ENCODE results near the gene LONP2. TPM values are rescaled to one million over a fixed set of nuclear protein-coding genes. Genes with fewer than 3 reads are reported as not detected.
"Not testable (repeated sequence)": the region's sequence is repeated elsewhere in the genome, so short reads cannot be mapped to it uniquely, and the experiment has no call there.

Gene LONP2
- total RNA-seq, 1 experiment from 2014 or later = 48.5 TPM

DNA sequence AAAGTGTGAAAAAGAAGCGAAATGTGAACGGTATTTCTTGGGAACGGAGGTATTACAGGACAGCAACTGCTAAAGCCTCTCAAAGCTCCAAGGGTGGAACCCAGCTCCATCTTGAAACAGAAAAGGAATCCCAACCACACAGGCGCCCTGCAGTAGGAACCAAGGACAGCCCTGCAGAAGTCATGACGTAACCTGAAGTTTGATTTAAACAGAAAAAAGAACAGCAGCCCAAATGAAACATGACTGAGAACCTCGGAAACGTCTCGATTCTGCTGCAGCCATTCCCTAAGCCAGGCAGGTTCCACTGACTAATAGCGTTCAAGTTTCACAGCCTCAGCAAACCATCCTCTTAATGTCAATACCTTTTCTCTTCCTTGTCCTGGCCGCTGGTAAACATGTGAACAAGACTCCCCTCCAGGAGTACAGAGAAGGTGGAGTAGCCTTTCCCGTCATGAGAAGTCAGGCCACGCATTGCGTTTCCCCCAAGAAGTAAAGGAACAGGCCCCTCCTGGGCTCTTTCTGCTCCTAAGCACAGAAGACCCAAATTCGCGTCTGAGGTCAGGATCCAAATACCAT lies 121.0 kb downstream of the LONP2 start:
- DNase-seq (ENCODE audit: low read depth in 1 of 2, low spot score in 2 of 2) = peak in 1 of 2 experiments; percentile 9
- peaks cover 23% of the 10 kb centered on the region for H3K4me1 ChIP-seq (replicated peaks)
- no peaks in the 10 kb centered on the region for H3K9me3 ChIP-seq (replicated peaks)
- H3K27me3 ChIP-seq (replicated peaks) = no peaks in the 10 kb centered on the region
- peak overlapping the region; percentile 44 for H3K4me3 ChIP-seq
- no peak overlapping the region for H3K27ac ChIP-seq
- H3K36me3 ChIP-seq = peaks cover 31% of the 10 kb centered on the region

DNA sequence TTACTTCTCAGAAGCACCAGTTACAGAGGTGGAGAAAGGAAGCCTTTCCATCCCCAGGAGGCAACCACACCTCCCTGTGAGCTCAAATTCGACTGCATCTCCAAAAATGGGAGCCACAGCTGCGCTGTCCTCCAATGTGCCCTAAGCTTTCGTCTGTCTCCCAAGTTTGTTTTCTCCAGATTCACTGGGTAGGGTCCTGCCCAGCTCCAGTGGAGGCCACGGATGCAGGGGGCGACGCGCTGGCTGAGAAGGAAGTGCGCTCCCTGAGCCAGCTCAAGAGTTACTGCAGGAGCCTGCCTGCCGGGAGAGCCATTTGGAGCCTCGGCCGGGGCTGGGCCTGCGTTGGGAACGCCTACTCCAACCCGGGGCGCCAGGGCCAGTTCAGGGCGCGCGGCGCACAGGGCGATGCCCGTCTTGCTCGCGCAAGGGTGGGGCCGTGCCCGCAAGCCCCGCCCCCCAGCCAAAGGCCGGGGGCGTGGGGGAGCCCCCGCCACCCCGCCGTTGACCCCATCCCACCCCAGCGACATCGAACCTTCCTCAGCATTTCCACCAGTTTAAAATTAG lies 121.6 kb downstream of the LONP2 start:
- peak; percentile 71 to 91 for DNase-seq (ENCODE audit: low read depth in 1 of 2, low spot score in 2 of 2)
- H3K4me1 ChIP-seq (replicated peaks) = peaks cover 23% of the 10 kb centered on the region

DNA sequence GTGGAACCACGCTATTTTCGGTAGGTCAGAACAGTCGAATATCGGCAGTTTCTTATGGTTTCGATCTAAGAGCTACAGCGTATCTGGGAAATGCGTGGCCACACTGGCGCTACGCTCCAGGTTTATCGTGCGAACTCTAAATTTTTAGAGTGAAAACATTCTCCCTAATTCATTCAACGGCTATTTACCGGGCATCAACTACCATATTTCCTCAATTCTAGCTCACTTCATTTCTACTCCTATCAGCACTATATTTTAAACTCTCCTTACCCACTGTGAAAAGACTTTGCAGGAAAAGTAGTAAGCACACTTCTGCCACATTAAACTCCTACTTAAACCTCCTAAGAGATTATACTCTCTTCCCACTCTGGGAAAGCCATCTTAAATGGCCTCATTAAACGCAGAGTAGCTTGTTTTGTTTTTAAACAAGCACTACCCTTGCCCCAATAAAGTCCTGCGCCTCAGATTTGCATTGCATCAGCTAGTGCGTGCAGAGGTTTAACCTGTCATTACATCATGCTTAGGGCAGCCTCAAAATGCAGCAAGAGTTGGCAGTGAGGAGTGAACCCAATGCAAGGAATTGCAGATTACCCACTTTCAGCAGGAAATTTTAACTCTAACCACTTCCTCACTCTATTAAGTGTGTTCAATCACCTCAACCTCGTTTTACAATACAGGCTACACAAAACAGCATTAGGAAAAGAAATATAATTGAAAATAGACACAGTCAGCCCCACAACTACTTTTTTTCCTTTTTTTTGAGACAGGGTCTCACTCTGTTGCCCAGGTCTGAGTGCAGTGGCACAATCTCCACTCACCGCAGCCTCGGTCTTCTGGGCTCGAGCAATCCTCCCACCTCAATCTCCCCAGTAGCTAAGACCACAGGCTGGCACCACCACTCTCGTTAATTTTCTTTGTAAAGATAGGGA lies 122.3 kb downstream of the LONP2 start:
- Histone ChIP-seq H3K9me3 (replicated peaks) (no peaks in the 10 kb centered on the region), H3K27me3 (replicated peaks) (no peaks in the 10 kb centered on the region), H3K4me3 (peak overlapping the region; percentile 44), H3K27ac (peak overlapping the region; percentile 83), H3K36me3 (peaks cover 22% of the 10 kb centered on the region), H3K4me1 (replicated peaks) (peaks cover 23% of the 10 kb centered on the region)
- peak; percentile 62 to 66 for DNase-seq (ENCODE audit: low read depth in 1 of 2, low spot score in 2 of 2)

More for the DNA sequence above, 121.6 kb downstream of the LONP2 start:
- H3K27me3 ChIP-seq (replicated peaks) = no peaks in the 10 kb centered on the region
- H3K27ac ChIP-seq = peak overlapping the region; percentile 83
- H3K36me3 ChIP-seq = peaks cover 27% of the 10 kb centered on the region
- H3K9me3 ChIP-seq (replicated peaks) = no peaks in the 10 kb centered on the region
- peak overlapping the region; percentile 44 for H3K4me3 ChIP-seq

DNA sequence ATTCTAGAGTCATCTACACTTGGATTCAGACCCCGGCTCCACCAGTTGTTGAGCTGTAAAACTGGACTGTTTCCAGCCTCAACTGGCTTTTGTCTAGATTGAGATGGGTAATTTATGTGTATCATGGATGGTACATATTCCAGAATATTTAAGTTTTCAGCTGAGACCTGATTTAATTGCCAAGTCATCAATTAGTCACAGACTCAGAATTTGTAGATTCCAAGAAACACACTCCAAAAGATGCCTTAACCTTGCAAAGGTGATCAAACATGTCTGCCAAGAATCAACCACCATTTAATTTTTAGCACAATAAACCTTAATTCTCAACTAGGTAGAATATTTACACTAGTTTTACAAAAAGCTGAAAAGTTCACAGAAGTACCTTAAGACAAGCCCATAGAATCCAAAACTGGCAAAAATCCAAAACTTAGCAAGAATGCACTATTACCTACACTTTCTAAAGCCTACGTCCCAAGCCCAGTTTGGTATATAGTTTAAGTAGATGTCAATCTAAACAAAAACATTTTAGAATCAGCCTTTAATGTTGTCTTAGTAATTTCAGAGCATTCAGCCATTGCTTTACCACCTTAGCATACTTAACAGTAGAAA lies 123.4 kb downstream of the LONP2 start:
- Histone ChIP-seq H3K9me3 (replicated peaks) (no peaks in the 10 kb centered on the region), H3K27me3 (replicated peaks) (no peaks in the 10 kb centered on the region), H3K4me3 (no peak overlapping the region), H3K27ac (peak overlapping the region; percentile 83), H3K4me1 (replicated peaks) (peaks cover 23% of the 10 kb centered on the region), H3K36me3 (peaks cover 13% of the 10 kb centered on the region; the same call in 1 of the 2 replicates)
- DNase-seq (ENCODE audit: low read depth in 1 of 2, low spot score in 2 of 2) = no peak

DNA sequence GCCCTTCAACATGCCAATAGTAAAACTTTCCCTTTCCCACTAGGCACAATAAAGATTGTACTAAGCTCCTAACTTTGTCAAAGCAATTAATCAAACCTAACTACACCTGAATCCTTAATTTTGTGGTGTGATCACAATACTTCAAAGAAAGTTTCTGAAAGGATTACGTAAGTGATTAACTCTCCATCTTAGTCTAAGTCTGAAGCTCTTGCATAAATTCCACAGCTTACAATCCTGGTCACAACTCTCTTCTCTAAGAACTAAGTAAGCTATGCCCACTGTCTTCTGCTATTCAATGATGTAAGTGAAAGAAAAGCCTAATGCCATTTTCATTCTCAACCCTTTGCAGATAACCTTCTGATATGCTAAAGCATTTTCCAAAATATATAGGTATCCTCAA lies 125.7 kb downstream of the LONP2 start:
- Histone ChIP-seq H3K27me3 (replicated peaks) (no peaks in the 10 kb centered on the region), H3K4me1 (replicated peaks) (peaks cover 26% of the 10 kb centered on the region), H3K27ac (no peak overlapping the region), H3K36me3 (0 out of 2 replicates have a peak, but pooled peaks cover 8% of the 10 kb centered on the region), H3K9me3 (replicated peaks) (no peaks in the 10 kb centered on the region), H3K4me3 (no peak overlapping the region)
- no peak for DNase-seq (ENCODE audit: low read depth in 1 of 2, low spot score in 2 of 2)

DNA sequence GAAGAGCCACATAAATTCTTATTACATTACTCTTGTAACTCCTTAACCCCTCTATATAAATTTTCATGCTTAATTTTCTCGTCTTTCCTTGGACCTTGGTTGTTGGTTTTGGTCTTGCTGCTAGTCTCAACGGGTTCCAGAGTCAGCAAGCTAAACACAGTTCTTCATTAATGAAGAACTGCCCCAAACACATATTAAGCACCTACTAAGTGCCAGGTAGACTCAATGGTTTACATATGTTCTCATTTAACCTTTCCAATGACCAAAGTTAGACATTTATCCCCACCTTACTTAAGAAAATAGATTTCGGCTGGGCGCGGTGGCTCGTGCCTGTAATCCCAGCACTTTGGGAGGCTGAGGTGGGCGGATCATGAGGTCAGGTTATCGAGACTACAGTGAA lies 126.1 kb downstream of the LONP2 start:
- no peak overlapping the region for H3K27ac ChIP-seq
- no peaks in the 10 kb centered on the region for H3K9me3 ChIP-seq (replicated peaks)
- no peak overlapping the region for H3K4me3 ChIP-seq
- H3K27me3 ChIP-seq (replicated peaks) = no peaks in the 10 kb centered on the region
- H3K4me1 ChIP-seq (replicated peaks) = peaks cover 28% of the 10 kb centered on the region
- DNase-seq (ENCODE audit: low read depth in 1 of 2, low spot score in 2 of 2) = no peak
- 0 out of 2 replicates have a peak, but pooled peaks cover 3% of the 10 kb centered on the region for H3K36me3 ChIP-seq

DNA sequence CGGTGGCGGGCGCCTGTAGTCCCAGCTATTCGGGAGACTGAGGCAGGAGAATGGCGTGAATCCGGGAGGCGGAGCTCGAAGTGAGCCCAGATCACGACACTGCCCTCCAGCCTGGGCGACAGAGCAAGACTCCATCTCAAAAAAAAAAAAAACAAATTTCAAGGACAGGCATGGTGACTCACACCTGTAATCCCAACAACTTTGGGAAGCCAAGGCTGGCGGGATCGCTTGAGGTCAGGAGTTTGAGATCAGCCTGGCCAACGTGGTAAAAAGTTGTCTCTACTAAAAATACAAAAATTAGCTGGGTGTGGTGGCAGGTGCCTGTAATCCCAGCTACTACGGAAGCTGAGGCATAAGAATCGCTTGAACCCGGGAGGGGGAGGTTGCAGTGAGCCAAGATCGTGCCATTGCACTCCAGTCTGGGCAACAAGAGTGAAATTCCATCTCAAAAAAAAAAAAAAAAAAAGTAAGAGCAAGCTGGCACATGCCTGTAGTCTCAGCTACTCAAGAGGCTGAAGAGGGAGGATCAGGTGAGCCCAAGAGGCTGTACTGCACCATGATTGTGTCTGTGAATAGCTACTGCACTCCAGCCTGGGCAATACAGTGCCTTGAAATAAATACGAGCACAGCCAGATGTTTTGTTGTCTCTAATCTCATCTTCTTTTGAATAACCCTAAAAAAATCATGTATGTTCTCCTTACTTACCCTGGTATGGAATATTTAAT lies 126.7 kb downstream of the LONP2 start:
- H3K27me3 ChIP-seq (replicated peaks); H3K9me3 ChIP-seq (replicated peaks); H3K27ac ChIP-seq; H3K36me3 ChIP-seq; H3K4me3 ChIP-seq; DNase-seq (ENCODE audit: low read depth in 1 of 2, low spot score in 2 of 2): not testable (repeated sequence)
- peaks cover 23% of the 10 kb centered on the region for H3K4me1 ChIP-seq (replicated peaks)

DNA sequence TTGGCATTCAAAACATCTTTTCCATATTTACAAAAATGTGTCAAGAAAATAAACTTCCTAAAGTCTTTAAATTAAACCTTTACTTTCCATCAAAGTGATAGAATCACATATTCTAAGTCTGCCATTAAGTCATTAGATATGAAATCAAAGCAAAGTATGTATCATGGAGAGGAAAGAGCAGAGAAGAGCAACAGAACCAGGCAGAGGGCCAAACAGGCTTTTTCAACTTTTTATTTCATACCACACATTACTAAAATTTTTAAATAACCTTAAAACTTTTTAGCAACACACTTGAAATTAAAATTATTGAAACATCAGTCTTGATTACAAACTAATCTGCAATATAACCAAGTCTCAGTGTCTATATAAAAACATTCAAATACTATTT lies 127.3 kb downstream of the LONP2 start:
- peaks cover 22% of the 10 kb centered on the region for H3K4me1 ChIP-seq (replicated peaks)
- no peak overlapping the region for H3K4me3 ChIP-seq
- H3K9me3 ChIP-seq (replicated peaks) = no peaks in the 10 kb centered on the region
- H3K27me3 ChIP-seq (replicated peaks) = no peaks in the 10 kb centered on the region
- no peak overlapping the region for H3K27ac ChIP-seq
- no peaks in the 10 kb centered on the region for H3K36me3 ChIP-seq
- no peak for DNase-seq (ENCODE audit: low read depth in 1 of 2, low spot score in 2 of 2)

DNA sequence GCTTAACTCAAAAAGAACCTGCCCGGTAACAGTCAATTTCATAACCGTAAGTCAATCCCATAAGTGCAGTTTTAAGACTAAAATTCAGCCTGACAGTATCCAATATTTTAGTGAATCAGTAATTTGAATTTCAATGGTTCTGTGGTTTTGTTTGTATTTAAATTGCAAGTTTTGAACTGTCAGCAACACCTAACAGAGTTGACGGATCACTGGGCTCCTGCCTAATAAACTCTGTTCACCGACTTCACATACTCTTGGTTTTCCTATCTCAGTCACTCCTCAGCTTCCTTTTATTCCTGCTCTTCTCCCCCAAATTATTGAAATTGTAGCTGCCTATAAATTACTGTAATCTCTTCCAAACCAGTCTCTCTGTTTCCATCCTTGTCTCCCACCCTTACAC lies 128.6 kb downstream of the LONP2 start:
- no peaks in the 10 kb centered on the region for H3K27me3 ChIP-seq (replicated peaks)
- H3K36me3 ChIP-seq = no peaks in the 10 kb centered on the region
- no peaks in the 10 kb centered on the region for H3K9me3 ChIP-seq (replicated peaks)
- no peak for DNase-seq (ENCODE audit: low read depth in 1 of 2, low spot score in 2 of 2)
- no peak overlapping the region for H3K27ac ChIP-seq
- no peak overlapping the region for H3K4me3 ChIP-seq
- peaks cover 8% of the 10 kb centered on the region for H3K4me1 ChIP-seq (replicated peaks)

DNA sequence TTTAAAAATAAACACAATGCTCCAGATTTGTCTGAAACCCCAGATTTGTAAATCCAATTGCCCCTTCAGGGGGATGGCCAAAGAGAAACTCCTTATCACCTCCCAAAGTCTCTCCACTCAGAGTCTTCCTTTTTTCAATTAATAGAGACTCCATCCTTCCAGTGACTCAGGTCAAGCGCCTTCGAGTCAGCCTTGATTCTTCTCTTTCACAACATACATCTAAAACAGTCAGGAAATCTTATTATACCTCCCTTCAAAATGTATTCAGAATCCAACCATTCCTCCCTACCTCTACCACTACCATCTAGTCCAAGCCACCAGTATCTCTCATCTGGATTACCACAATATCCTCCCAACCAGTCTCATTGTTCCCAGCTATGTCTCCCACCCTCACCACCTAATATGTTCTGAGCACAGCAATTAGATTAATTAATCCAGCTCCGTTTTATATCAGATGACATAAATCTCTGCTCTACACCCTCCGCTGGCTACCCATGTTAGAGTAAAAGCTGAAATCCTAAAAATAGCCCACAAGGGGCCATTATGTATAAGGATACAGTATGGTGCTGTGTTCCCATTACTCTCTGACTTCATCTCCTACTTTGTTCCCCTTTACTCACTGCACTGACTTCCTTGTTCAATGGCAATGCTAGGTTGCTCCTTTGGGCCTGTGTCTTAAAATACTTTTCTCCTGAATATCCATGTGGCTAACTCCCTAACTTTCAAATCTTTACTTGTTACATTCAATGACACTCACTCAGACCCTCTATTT lies 129.3 kb downstream of the LONP2 start:
- DNase-seq (ENCODE audit: low read depth in 1 of 2, low spot score in 2 of 2) = no peak
- Histone ChIP-seq H3K27me3 (replicated peaks) (no peaks in the 10 kb centered on the region), H3K9me3 (replicated peaks) (no peaks in the 10 kb centered on the region), H3K36me3 (no peaks in the 10 kb centered on the region), H3K4me3 (no peak overlapping the region), H3K4me1 (replicated peaks) (peaks cover 8% of the 10 kb centered on the region), H3K27ac (no peak overlapping the region)

DNA sequence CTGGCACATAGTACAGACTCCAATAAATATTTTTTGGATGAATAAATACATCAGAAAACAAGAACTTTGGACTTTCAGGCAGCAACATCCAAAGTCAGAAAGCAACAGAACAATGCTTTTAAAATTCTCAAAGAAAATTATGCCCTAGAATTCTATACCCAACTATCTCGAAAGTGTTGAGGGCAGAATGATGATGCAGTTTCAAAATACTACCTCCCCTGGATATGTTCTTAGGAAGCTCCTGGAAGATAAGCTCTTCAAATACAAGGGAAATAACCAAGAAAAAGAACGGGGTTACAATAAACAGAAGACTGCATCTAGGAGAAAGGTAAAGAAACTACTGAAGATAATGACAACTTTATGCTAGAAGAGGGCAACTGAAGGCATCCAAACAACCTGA lies 130.2 kb downstream of the LONP2 start:
- no peak for DNase-seq (ENCODE audit: low read depth in 1 of 2, low spot score in 2 of 2)
- Histone ChIP-seq H3K36me3 (no peaks in the 10 kb centered on the region), H3K27me3 (replicated peaks) (no peaks in the 10 kb centered on the region), H3K27ac (no peak overlapping the region), H3K4me3 (no peak overlapping the region), H3K4me1 (replicated peaks) (peaks cover 8% of the 10 kb centered on the region), H3K9me3 (replicated peaks) (no peaks in the 10 kb centered on the region)

DNA sequence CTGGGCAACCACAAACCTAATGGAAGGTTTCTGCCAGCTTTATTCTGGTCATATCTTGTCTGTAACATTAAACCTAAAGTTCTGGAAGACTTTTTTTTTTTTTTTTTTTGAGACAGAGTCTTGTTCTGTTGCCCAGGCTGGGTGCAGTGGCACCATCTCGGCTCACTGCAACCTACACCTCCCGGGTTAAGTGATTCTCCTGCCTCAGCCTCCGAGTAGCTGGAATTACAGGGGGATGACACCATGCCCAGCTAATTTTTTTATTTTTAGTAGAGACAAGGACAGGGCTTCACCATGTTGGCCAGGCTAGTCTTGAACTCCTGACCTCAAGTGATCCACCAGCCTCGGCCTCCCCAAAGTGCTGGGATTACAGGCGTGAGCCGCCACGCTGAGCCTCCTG lies 133.2 kb downstream of the LONP2 start:
- not testable (repeated sequence) for H3K36me3 ChIP-seq; H3K27me3 ChIP-seq (replicated peaks); DNase-seq (ENCODE audit: low read depth in 1 of 2, low spot score in 2 of 2); H3K4me3 ChIP-seq; H3K27ac ChIP-seq; H3K9me3 ChIP-seq (replicated peaks)
- peaks cover 13% of the 10 kb centered on the region for H3K4me1 ChIP-seq (replicated peaks)

DNA sequence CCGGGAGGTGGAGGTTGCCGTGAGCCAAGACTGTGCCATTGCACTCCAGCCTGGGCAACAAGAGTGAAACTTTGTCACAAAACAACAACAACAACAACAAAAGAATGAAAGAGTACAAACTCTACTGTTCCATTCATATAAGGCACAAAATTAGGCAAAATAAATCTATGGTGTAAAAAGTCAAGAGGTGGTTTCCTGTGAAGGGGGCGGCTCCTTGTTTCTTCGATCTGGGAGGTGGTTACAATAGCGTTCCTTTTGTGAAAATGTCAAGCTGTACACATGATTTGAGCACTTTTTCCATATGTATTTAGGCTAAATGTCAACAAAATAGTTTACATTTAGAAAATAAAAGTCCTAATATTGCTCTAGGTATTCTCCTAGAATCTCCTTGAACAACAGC lies 134.2 kb downstream of the LONP2 start:
- DNase-seq (ENCODE audit: low read depth in 1 of 2, low spot score in 2 of 2) = no peak
- Histone ChIP-seq H3K36me3 (peaks cover 6% of the 10 kb centered on the region; the same call in 1 of the 2 replicates), H3K4me1 (replicated peaks) (peaks cover 15% of the 10 kb centered on the region), H3K27ac (no peak overlapping the region), H3K9me3 (replicated peaks) (no peaks in the 10 kb centered on the region), H3K4me3 (no peak overlapping the region), H3K27me3 (replicated peaks) (no peaks in the 10 kb centered on the region)

All from SJSA1 (cell line).